ENCODE measurements around the gene BRD3. TPM values are rescaled to one million over a fixed set of nuclear protein-coding genes. Genes with fewer than 3 reads are reported as not detected.
A peak's percentile ranks its signal among the peaks of the same experiment; 100 is the strongest.

BRD3 gene
- total RNA-seq, 1 experiment from 2014 or later = 14.9 TPM

GRCh38 chr9:134066913-134067851 is 644 bp downstream of the BRD3 start:
- no peak for DNase-seq (ENCODE audit: low spot score)

DNA sequence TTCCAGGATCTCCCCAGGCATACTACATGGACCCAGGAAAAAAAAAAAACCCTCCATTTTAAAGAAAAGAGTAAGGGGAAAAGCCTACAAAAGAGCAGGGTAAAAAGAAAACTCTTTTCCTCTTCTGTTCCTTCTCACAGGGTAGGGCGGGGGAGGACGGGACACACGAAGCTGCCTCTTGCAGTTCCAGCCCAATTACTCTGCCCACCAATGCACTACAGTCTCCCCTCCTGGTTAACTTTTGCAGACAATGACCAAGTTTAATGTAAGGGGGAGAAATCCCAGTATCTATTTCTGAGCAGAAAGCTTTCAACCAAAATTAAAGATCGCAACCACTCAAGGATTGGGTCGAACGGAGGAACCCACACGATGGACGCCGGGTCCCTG is 1.3 kb downstream of the BRD3 start:
- DNase-seq (ENCODE audit: low spot score) = peak; percentile 14

- peak; percentile 64 for DNase-seq (ENCODE audit: low spot score)
These were observed 2.0 kb downstream of the BRD3 start for GRCh38 chr9:134065612-134066419.

DNA sequence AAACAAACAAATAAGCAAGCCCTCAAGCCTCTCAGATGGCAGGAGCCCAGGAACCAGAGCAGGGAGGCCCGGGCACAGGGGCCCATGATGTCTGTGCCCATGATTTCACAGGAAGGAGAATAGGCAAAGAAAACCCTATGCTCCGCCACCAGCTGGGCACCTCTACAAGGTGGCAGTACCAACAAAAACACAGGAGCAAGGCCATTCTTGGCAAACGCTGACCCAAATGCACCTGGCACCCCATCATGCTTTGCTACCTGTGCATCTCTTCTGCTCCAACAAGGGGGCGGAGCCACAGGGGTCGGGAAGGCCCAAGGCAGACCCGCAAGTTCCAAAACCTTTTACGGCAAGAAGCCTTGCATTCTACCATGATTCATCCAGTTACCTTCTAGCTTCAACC is 3.1 kb downstream of the BRD3 start:
- no peak for DNase-seq (ENCODE audit: low spot score)

- no peak for DNase-seq (ENCODE audit: low spot score)
These were observed 4.0 kb downstream of the BRD3 start for GRCh38 chr9:134063571-134064450.

GRCh38 chr9:134063088-134063570 is 4.7 kb downstream of the BRD3 start:
- DNase-seq (ENCODE audit: low spot score) = no peak

DNA sequence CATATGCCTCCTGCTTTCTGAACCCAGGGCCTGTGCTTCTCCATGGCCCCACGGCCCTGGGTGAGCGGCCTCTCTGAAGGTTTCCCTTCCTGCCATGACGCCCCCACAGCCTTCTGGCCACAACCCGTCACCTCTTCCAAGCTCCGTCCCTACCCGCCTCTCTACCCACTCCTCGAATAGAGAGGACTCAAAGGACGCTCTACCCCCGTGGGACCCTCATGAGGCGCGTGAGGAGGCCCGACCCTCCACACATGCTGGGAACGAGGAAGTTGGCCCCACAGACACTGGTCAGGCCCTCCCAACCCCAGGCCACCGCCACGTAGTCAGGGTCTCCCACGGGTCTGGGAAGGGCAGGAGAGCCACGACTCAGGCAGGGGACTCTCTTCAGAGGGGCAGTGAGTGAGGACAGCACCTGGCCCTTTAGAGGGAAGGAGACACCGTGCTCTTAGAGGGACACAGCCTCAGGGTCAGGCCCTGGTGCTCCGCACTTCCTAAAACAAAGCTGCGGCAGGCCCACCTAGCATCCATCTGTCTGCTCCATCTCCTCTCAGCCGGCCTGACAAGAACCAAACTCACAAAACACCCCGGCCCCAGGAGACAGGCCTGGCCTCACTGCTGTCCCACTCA is 5.3 kb downstream of the BRD3 start:
- no peak for DNase-seq (ENCODE audit: low spot score)

DNA sequence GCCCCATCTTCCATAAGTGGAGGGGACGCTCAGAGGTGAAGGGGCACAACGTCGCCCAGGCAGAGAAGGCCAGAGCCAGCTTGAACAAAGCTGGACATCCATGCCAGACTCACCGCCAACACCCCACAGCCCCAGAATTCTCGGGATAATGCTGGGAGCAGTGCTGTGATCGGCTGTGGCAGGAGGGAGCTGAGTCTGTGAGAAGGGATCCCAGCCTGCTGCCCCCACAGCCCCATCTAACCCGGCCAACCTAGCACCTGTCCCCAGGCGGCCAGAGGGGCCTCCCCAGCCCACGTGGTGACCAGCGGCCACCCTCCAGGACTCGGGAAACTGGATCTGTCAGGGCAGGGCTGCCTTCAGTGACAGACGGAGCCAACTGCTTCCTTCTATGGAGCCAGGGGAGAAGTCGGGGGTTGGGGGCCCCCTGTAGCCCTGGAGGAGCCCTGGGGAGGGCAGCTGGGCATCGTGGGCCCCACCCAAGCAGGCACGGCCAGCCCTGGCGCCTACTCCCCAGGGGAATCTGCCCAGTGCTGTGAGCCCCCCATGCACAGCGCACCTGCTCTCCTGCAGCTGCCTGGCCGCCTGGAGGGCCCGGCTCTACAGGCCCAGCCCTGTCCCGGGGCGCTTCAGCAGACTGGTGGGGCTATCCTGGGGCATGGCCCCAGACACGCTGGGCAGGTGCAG is 6.0 kb downstream of the BRD3 start:
- DNase-seq (ENCODE audit: low spot score) = no peak

- no peak for DNase-seq (ENCODE audit: low spot score)
These were observed 6.7 kb downstream of the BRD3 start for GRCh38 chr9:134061019-134061687.

DNA sequence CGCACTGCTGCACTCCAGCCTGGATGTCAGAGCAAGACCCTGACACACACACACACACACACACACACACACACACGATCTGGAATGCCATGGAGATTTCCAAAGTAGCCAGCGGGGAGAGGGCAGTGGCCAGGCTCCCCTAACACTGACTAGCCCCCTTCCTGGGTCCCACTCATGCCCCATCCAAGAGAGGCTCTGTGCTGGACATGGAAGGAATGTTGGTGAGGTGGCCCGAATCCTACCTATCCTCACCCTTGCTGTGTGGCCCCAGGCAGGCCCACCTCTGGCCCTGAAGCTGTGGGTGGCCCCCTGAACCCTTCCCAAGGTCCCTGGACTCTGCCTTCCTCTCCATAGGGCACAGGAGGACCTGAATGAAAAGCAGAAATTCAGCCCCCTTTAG is 7.3 kb downstream of the BRD3 start:
- no peak for DNase-seq (ENCODE audit: low spot score)

DNA sequence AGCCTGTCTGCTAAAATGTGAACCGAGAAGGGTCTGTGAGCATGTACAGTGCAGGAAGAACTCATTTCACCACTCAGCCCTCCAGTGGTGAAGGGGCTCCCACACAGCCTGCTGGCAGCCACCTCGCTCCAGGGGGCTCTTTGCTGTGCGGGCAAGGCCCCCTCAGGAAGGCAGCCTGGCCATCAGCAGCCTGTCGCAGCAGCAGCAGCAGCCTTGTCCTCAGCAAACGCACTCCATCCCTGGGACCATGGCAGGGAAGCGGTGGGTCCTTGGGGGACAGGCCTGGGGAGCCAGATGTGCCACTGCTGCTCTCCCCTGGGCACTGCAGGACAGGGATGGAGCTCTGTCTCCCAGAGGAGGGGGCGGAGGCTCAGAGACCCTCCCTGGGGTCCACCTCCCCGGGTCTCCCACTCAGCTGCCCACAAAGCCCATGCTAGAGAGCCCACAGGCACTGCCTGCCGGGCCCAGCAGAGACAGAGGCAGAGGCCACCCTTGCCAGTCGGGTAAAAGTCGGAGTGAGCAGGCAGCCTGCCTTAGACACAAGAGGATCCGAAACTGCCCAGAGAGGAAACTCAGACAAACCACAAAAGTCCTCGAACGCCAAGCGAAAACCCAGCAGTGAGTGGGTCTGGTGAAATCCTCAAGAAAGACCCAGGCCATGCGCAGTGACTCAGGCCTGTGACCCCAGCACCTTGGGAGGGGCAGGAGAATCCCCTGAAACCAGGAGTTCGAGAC is 8.0 kb downstream of the BRD3 start:
- no peak for DNase-seq (ENCODE audit: low spot score)

DNA sequence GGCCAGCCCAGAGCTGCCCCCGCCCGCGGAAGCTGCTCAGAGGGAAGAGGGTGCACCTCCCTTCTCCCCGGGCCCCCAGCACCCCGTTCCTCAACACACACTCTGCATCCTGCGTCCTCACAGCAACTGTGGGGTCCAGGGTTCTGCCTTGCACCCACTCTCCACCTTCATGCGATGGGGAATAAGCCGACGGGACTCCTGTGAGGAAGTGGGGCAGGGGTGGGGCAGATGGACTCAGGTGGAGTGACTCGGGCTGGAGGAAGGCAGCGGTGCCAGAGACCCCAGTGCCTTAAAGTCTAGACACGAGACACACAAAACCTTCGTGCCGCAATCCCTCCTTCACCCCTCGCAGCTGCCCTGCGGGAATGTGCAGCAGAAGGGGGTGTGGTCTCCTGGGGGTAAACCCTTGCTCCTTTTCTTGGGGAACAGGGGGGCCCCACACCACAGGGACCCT is 8.6 kb downstream of the BRD3 start:
- DNase-seq (ENCODE audit: low spot score) = no peak

GRCh38 chr9:134058716-134059115 is 9.1 kb downstream of the BRD3 start:
- peak; percentile 48 for DNase-seq (ENCODE audit: low spot score)

GRCh38 chr9:134057751-134058701 is 9.8 kb downstream of the BRD3 start:
- DNase-seq (ENCODE audit: low spot score) = no peak

- DNase-seq (ENCODE audit: low spot score) = no peak
These were observed 10.5 kb downstream of the BRD3 start for GRCh38 chr9:134057307-134057657.

DNA sequence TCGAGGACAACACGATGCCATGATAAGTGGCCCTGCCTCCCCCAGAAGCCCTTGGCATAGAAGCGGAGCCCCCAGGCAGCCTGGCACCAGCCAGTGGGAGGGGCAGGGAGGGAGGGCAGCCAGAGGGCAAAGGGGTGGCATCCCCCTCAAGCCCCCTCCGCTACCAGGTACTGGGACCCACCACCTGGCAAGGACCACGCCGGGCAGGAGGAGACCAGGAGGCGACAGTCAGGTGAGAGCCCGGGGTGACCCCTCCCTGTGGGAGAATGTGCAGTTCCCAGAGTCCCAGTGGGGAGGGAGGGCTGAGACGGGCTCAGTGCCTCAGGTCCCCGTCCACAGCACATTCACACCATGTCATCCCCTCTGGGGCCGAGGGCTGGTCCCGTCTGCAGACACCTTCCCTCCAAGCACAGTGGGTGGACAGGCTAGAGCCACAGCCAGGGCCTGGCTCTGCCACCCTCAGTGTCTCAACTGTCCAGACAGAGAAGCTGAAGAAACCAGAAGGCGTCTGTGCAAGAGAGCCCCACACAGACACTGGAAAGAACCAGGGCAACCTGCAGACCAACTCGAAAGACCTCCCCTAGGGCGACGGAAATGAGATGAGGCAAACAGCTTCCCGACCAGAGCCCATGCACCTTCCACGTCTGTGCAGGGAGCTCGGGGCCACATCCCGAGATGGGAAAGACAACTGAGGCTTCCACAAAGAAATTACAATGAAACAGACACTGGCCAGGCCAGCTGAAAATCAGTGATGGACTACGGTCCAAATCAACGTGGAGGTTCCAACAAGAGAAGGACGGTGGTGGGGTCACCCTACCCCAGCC is 11.1 kb downstream of the BRD3 start:
- no peak for DNase-seq (ENCODE audit: low spot score)

DNA sequence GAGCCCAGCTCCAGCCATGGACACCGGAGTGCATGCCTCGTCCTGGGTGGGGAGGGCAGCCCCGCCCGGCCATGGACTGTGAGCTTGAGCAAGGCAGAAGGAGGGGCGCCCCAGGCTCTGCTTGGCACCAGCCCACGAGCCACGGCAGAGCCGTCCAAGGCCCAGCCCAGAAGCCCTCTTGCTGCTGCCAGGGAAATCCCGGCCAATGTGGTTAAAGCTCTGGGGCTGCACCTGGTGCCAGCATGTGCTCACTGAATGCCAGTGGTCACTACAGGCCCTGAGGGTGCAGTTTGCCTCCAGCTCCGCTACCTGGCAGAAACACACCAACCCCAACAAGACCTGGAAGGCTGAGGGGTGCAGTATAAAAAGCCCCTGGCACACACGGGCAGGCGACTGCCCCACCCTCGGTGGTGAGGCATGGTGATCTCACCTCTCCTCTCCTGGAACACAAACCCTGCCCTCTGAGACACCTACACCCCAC is 11.8 kb downstream of the BRD3 start:
- DNase-seq (ENCODE audit: low spot score) = peak; percentile 93
